Inflammatory macrophage treated with lipopolysaccharide for 4 hours (primary cell): Measurements from ENCODE around the gene SETSIP.
"Not testable (repeated sequence)": the region's sequence is repeated elsewhere in the genome, so short reads cannot be mapped to it uniquely, and the experiment has no call there.

Experiments used
- DNase-seq: peaks from one replicate; pipeline ENCODE4 v3.0.0-alpha.2; 2020

Gene SETSIP, protein sequence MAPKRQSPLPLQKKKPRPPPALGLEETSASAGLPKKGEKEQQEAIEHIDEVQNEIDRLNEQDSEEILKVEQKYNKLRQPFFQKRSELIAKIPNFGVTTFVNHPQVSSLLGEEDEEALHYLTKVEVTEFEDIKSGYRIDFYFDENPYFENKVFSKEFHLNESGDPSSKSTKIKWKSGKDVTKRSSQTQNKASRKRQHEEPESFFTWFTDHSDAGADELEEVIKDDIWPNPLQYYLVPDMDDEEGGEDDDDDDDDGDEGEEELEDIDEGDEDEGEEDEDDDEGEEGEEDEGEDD

DNA sequence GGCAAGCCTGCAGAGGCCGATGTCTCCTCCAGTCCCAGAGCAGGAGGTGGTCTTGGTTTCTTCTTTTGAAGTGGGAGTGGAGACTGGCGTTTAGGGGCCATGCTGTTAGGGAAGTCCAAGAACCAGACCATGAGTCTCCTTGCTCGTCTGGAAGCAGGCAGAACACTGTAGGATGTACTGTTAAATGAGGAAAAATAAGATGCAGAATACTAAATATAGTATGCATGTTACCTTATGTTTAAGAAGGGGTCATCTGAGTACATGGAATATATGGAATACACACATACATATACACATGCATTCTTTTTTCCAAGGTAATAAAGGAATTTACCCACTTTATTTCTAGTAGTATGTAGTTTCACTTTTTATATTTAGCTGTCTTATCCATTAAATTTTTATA is at the start of gene SETSIP:
SETSIP (minus strand) TSS at position 101 of the 400 bp plus-strand sequence; CDS start at position 101, 0 bp downstream.
- no peak for DNase-seq

DNA sequence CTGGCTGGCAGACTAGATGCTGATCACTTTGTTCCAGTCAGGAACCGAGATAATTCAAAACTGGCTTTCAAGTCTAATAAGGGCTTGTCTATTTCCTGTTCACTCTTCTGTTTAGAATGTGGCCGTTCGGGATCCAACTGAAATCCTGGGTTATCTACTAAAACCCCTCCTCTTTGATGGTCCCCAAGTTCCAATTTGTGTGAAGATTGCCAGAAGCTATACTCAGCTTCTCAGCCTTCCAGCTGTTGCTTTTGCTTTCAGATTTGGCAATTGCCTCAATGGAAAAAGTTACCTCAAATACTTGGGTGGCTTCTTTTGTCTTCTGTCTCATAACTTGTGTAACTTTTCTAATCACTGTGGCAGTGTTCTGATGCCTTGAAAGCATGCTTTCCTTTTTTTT is 48.7 kb upstream of the SETSIP start:
- peak; percentile 8 for DNase-seq

DNA sequence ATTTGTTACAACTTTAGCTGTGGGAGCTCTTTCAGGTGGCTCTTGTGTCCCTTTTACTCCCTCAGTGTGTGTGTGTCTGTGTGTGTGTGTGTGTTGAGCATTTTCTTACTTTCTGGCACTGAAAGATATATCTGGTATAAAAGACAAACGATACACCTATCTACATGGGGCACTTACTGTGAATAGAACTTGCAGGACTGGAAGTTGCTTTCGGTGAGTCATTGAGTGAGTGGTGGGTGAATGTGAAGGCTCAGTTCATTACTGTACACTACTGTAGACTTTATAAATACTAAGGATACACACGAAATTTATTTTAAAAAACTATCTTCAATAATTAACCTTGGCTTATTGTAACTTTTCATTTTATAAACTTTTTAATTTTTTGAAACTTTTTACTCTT is 43.6 kb upstream of the SETSIP start:
- DNase-seq = no peak

DNA sequence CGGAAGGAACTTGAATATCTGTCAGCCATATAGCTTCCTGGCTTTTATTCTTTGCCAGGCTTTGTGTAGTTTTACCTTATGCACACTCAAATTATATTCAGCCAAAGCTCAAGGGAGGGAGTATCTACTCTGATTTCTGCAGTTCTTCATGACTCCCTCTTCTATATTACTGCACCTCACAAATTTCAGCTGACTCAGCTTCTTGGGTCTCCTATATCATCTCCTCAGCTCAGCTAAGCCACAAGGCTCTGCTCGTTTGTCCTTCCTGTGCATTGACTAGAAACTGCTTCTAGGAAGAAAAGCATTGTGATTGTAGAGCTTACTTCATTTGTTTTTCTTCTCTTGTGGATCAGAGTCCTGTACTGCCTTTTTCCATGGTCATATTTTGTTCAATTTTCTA is 42.3 kb upstream of the SETSIP start:
- DNase-seq = no peak

DNA sequence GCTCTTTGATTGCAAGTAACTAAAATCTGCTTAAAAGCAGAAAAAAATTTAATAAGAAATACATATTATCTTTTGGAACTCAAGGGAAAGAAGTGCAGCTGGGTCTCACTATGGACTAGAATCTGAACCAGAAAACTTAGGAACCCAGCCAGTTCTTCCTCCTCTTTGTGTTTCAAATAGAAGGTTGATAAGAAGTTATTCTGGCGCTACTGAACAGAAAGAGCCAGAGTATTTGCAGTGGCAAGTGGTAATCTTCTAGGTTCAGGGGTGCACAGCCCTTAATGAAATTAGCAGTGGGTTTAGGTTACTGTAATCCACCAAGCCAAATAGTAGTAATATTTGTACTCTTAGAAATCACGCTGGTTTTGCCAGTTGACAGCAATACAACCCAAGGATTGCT is 33.4 kb upstream of the SETSIP start:
- DNase-seq = no peak

DNA sequence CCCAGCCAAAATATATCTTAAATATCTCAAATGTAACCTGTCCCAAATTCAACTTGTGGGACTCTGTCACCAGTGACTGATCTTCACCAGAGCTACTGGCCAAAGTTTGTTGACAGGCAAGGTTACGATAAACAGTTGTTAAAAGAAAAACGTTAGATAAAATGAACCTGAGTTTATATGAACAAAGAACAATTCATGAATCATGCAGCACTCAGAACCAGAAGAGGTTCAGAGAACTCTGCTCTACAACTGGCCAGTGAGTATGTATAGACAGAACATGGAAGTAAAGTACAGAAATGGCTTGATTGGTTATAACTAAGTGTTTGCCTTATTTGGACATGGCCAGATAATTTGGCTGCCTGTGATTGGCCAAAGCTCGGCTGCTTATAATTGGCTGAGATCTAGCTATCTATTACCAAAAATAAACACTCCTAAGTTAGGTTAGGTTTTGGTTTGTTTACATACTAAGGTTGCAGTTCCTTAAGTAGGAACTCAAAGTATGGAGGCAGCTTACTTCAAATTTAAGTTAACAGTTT is 30.4 kb upstream of the SETSIP start:
- DNase-seq = no peak

DNA sequence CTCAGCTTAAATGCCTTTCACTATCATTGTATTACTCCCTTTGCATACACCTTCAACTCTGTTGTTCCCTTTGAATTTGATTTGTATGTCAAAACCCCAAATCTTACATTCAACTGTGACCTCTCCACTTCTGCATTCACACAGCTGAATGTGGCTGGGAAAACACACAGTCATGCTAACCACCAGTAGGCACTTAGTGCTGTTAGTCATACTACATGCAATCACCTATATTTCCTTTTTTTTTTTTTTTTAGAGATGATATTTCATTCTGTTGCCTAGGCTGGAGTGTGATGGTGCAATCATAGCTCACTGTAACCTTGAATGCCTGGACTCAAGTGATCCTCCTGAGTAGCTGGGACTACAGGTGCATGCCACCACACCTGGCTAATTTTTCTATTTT is 21.1 kb upstream of the SETSIP start:
- peak; percentile 93 for DNase-seq

DNA sequence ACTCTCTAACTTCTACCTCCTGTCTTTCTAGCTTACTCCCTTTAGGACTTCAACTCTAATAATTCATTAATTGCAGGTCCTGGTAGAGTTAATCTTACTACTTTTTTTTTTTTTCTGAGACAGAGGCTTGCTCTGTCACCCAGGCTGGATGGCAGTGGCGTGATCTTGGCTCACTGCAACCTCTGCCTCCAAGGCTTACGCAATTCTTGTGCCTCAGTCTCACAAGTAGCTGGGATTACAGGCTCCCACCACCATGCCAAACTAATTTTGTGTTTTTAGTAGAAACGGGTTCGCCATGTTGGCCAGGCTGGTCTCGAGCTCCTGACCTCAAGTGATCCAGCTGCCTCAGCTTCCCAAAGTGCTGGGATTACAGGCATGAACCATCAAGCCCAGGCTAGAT is 20.7 kb upstream of the SETSIP start:
- peak; percentile 66 for DNase-seq

DNA sequence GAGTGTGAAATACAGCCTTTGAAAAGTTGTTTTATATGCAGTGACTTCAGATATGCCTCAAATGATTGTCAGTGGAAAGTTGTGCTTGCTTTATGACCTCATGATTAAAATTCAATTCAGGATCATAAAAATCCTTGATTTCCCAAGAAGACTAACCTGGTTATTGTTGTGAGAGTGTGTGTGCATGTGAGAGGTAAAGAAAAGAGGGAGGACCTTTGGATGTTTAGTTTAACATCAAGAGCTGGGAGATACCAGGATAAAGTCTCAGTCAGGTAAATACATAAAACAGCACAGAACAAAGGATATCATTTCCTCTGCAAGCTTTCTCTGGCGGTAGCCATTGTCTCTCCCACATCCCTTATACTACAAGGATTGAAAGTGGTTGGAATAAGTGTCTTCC is 19.4 kb upstream of the SETSIP start:
- DNase-seq = no peak

DNA sequence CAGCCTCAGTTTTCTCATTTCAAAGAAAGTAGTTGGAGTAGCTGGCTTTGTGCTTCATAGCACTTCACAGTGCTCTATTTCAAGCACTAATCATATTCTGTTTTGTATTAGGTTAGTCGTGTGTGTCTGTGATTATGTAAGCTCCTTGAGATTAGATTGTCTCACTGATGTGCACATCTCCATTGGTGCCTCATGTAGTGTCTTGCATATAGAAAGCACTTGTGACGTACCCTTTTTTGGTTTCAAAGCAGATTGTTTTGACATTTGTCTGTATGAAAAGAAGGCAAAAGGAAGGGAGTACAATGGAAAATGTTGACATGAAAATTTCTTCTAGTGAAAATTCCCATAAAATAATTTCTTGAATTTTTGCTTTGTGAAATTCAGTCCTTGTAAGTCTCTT is 18.9 kb upstream of the SETSIP start:
- peak; percentile 58 for DNase-seq

DNA sequence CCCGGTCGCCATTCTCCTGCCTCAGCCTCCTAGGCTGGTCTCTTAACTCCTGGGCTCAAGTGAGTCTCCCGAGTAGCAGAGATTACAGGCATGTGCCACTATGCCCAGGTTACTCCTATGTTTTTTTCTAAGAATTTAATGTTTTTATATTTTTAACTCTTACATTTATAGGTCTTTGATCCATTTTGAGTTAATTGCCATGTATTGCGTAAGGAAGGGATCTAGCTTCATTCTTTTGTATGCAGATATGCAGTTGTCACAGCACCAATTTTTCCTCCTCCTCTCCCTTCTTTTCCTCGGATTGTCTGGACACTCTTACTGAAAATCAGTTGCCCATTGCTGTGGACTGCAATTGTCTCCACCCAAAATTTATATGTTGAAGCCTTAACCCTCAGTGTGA is 16.4 kb upstream of the SETSIP start:
- no peak for DNase-seq

DNA sequence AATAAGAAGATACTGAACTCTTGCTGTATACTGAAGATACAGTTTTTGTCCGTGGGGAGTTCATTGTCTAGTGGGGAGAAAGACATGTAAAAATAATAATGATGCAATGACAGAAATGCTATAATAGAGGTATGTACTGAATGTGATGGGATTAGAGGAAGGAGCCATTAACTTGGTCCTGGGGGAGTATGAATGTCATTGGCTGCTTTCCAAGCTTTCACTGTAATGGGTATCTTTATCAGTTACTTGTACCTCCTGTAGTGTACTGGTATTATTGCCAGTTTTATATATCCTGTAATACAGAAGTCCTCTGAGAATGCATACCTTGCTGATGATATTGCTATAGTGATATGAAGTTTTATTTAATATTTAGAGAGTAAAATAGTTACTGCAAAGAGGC is 12.3 kb upstream of the SETSIP start:
- DNase-seq = no peak

DNA sequence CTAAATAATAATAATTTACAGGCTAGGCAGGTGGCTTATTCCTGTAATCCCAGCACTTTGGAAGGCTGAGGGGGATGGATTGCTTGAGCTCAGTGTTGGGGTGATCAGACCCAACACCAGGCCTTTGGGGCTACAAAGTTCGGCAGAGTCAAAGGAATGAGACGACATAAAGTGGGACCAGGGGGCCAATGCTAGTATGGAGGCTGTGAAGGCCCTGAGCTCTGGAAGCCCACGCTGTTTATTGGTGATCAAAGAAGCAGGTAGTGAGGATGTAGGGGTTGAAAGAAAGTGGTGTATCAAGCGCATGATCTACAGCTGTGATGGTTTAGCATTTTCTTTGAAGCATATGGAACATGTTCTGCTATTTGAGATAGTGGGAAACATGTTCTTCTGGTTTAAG is 10.5 kb upstream of the SETSIP start:
- DNase-seq = no peak

DNA sequence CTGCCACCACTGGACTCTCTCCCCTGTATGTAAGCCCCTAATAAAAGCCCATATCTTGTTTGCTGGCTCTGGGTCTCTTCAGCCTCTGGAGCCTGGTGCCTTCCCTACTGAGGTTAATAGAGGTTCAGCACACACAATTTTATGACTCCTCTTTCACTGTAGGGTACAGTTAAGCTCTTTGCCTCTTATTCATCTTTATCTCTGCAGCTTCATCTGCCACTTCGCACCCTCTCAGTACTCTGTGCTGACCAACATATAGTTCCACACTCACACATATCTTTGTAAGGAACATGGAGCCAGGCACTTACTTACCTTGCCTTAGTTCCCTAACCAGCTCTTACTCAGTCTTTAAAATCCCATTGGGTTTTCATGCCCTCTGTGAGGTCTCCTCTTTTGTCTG is 9.4 kb upstream of the SETSIP start:
- no peak for DNase-seq

DNA sequence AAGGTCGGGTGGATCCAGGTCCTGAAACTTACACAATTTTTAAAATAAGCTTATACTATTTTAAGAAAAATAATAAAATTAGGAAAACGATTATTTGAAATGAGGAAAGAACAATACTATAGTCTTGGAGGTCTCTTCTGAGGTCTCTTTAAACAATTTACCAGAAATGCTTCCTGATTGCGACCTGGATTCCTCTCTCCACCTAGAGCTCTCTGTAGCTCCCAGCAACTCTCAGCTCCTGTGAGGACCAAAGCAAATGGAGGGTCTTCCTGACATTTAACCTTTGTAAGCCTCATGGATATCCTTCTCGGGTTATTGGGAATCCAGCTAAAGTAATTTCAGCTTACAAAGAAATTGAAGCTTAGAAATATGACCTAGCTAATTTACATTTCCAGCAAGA is 5.8 kb upstream of the SETSIP start:
- no peak for DNase-seq

DNA sequence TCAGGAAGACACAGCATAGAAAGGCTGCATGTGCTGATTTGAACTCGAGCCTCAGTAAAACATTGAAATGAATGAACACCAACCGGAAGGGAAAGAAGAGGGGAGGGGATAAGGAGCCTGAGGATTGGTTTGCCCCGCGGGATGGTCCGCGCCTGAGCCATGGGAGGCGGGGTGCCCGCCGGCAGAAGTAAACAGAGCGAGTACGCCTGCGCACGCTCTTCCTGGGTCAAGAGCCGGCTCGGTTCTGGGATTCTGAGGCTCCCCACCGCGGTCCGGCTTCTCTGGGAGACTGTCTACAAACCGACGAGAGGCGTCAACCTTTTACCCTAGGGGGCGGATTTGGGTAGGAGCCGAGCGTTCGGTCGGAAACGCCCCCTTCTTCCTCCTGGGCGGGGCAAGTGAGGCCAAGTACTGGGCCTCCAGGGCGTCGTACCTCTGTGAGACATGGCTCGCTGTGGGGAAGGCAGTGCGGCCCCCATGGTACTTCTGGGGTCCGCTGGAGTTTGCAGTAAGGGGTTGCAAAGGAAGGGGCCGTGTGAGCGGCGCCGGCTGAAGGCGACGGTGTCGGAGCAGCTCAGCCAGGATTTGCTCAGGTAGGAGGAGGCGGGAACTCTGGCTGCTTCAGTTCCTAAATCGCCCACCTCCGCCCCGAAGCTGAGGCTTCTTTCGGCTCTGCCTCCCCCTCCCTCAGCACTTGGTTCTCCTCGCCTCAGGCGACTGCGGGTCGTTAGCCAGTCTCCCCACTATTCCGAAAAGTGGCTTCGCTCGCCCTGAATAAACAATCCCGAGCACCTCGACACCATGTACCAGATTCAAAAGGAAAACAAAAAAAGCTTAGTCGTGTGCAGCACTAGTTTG is 5.1 kb upstream of the SETSIP start, which contains the start of gene BTBD8:
BTBD8 (plus strand) TSS at position 218 of the 858 bp plus-strand sequence; CDS start at position 445, 227 bp downstream.
- DNase-seq = peak; percentile 72

DNA sequence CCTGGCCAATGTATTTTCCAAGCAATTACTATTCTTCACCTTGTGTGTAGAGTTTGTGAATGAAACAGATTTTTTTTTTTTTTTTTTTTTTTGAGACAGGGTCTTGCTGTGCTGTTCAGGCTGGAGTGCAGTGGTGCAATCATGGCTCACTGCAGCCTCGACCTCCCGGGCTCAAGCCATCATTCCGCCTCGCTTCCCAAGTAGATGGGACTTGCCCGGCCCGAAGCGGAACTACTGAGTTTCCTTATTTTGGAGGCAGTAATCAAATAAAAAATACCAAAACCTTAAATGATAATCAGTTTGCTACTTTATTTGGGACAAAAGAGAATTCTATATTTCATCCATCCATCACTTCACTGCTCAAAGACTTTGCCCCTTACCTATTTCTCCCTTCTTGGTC is 4.2 kb upstream of the SETSIP start:
- no peak for DNase-seq

DNA sequence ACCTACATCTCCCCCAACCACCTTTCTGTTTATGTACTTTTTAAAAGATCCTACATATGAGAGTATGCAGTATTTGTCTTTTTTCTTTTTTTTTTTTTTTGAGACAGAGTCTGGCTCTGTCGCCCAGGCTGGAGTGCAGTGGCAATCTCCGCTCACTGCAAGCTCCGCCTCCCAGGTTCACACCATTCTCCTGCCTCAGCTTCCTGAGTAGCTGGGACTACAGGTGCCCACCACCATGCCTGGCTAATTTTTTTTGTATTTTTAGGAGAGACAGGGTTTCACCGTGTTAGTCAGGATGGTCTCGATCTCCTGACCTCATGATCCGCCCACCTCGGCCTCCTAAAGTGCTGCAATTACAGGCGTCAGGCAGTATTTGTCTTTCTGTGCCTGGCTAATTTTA is 2.9 kb upstream of the SETSIP start:
- not testable (repeated sequence) for DNase-seq

DNA sequence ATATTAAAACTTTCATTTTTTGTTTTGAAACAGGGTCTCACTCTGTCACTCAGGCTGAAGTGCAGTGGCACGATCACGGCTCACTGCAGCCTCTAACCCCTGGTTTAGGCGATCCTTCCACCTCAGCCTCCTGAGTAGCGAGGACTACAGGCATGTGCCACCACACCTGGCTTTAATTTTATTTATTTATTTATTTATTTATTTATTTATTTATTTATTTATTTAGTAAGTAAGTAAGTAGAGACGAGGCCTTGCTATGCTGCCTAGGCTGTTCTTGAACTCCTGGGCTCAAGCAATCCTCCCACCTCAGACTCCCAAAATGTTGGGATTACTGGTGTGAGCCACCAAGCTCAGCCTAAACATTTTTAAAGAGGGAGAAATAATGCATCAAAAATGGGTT is 1.2 kb upstream of the SETSIP start:
- no peak for DNase-seq

DNA sequence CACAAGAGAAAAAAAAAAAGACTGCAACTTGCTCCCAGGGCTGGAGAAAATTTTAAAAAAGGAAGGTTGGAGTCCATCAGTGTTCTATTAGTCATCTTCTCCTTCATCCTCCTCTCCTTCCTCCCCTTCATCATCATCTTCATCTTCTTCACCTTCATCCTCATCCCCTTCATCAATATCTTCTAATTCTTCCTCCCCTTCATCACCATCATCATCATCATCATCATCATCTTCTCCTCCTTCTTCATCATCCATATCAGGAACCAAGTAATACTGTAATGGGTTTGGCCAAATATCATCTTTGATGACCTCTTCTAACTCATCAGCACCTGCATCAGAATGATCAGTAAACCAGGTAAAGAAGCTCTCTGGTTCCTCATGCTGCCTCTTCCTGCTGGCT is 765 bp downstream of the SETSIP start:
- not testable (repeated sequence) for DNase-seq

DNA sequence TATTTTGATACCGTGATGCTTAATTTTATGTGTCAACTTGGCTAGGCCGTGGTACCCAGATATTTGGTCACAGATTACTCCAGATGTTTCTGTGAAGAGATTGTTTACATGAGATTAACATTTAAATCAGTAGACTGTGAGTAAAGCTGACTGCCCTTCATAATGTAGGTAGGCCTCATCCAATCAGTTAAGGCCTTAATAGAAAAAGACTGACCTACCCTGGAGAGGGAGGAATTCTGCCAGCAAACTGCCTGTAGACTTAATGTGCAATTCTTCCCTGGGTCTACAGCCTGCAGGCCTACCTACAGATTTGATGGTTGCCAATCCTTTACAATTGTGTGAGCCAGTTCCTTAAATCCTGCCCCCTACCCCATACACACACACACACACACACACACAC is 4.3 kb downstream of the SETSIP start:
- no peak for DNase-seq

DNA sequence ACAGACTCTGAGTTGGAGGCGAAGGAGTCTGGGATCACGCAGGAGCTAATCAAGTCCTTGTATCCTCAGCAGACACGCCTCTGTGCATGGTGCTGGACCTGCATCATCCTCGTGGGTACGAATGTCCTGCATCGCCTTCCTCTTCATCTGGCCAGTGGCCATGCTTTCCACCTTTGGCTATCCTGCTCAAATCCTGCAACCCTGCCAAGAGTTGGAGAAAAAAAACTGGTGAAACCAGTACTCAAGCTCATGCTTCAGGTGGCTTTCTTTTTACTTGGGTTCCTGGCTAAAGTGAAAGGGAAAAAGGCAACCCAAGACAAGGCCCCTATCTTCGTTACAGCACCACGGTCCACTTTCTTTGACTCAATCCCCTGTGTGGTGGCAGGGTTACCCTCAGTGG is 8.9 kb downstream of the SETSIP start:
- no peak for DNase-seq

DNA sequence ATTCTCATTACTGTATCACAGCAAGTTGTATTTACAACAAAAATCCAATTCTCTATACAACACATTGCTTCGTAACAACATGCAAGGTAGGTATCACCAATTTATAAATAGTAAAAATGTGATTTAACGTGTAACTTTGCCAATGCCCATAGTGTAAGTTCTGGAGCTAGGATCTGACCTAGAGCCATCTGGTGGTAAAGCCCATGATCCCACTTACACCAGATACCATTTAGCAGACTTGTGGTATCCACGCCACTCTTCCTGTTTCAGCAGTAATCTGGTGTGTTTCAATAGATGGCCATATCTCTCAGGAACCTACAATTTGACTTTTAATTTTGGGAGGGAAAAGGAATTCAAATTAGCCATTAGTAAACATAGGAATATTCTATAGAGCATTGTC is 10.2 kb downstream of the SETSIP start:
- no peak for DNase-seq

DNA sequence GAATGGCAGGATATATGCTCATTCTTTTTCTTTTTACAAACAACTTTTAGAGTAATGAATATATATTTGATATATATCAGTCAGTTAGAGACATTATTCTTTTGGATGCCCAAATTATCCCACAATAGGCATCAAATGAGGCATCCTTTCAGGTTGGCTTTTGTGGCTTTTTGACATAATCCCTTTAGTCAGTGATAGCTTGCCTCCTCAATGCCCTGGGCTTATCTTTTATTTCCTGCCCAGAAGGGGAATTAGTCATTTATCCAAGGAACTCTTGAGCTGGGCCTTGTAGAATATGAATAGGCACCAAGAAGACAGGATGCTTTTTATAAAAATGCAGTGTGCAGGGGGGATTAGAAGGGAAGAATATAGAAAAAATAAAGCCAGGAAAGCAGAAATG is 23.3 kb downstream of the SETSIP start:
- DNase-seq = no peak
